PC-3 (cell line): ENCODE measurements around the gene CEP126. TPM values are rescaled to one million over a fixed set of nuclear protein-coding genes. Genes with fewer than 3 reads are reported as not detected.

ENCODE experiments used
- ATAC-seq: fragments of 200-7000 bp; cut with Tn5 transposase; 2 replicates; pipeline ENCODE4 v1.9.1; 2020; ENCODE audit warnings: mild to moderate bottlenecking, moderate library complexity
- BruUV-seq: library from RNA; stranded (reverse); fragments of 400-500 nt; replicated peaks from 2 replicates; lab custom pipeline; 2021; lab: Mats Ljungman, UMichigan
- CTCF ChIA-PET: fragments of 300-600 bp; sonication (Branson Sonifier 250); formaldehyde crosslinking; loops from one replicate; lab custom pipeline; 2022; ENCODE audit warnings: antibody characterized with exemption; lab: Charles Lee
- POLR2A ChIA-PET: fragments of 300-600 bp; sonication (Branson Sonifier 250); formaldehyde crosslinking; loops from one replicate; lab custom pipeline; 2022; ENCODE audit warnings: antibody characterized with exemption; ENCODE audit not compliant: unreplicated experiment; lab: Charles Lee
- DNase-seq: peaks from one replicate; pipeline ENCODE4 v3.0.0-alpha.2; 2015
- H2AFZ ChIP-seq: fragments of 300-600 bp; sonication (generic); 2 replicates; pipeline ENCODE4 v1.6.0; 2016; ENCODE audit warnings: antibody characterized with exemption, low read length
- H3F3A ChIP-seq: fragments of 300-600 bp; sonication (generic); one replicate; pipeline ENCODE4 v1.6.0; 2017; ENCODE audit warnings: antibody characterized with exemption, low read length, control low read depth, mild to moderate bottlenecking; ENCODE audit not compliant: unreplicated experiment
- H3K27ac ChIP-seq: fragments of 300-600 bp; sonication (generic); 2 replicates; pipeline ENCODE4 v1.5.1; 2016; ENCODE audit warnings: mild to moderate bottlenecking, low read length
- H3K27me3 ChIP-seq: fragments of 300-600 bp; sonication (generic); 2 replicates; pipeline ENCODE4 v1.6.1; 2016; ENCODE audit warnings: low read length, mixed read lengths
- H3K36me3 ChIP-seq: fragments of 300-600 bp; sonication (generic); 2 replicates; pipeline ENCODE4 v1.6.1; 2016; ENCODE audit warnings: low read depth, mixed run types, low read length, mixed read lengths
- H3K4me1 ChIP-seq: fragments of 300-600 bp; sonication (generic); 2 replicates; pipeline ENCODE4 v1.5.1; 2016; ENCODE audit warnings: low read length; ENCODE audit not compliant: insufficient read depth
- H3K4me2 ChIP-seq: fragments of 300-600 bp; sonication (generic); 2 replicates; pipeline ENCODE4 v1.6.0; 2016; ENCODE audit warnings: low read length
- H3K4me3 ChIP-seq: fragments of 300-600 bp; sonication (generic); 2 replicates; pipeline ENCODE4 v1.5.1; 2016; ENCODE audit warnings: mild to moderate bottlenecking, low read length, mixed read lengths
- H3K79me2 ChIP-seq: fragments of 300-600 bp; sonication (generic); 2 replicates; pipeline ENCODE4 v1.6.1; 2017; ENCODE audit warnings: low read length, mixed read lengths
- H3K9ac ChIP-seq: fragments of 300-600 bp; sonication (generic); 2 replicates; pipeline ENCODE4 v1.6.0; 2016; ENCODE audit warnings: mild to moderate bottlenecking, low read length
- H3K9me2 ChIP-seq: fragments of 300-600 bp; sonication (generic); replicated peaks from 2 replicates; pipeline ENCODE4 v1.6.1; 2016; ENCODE audit warnings: mixed run types, low read length, mixed read lengths
- H3K9me3 ChIP-seq: fragments of 300-600 bp; sonication (generic); 2 replicates; pipeline ENCODE4 v1.6.1; 2016; ENCODE audit warnings: low read length, mixed read lengths
- H4K20me1 ChIP-seq: fragments of 300-600 bp; sonication (generic); 2 replicates; pipeline ENCODE4 v1.6.1; 2016; ENCODE audit warnings: low read length, mixed read lengths
- CTCF ChIP-seq: fragments of 300-600 bp; sonication (generic); conservative IDR thresholded peaks from 2 replicates; pipeline ENCODE4 v1.5.1; 2017; ENCODE audit warnings: antibody characterized with exemption, low read depth, mild to moderate bottlenecking, low read length
- EZH2 ChIP-seq: fragments of 300-600 bp; sonication (generic); IDR thresholded peaks from one replicate; pipeline ENCODE4 v1.6.1; 2017; ENCODE audit warnings: antibody characterized with exemption, mild to moderate bottlenecking, low read length; ENCODE audit not compliant: unreplicated experiment
- EZH2phosphoT487 ChIP-seq: fragments of 300-600 bp; sonication (generic); IDR thresholded peaks from 2 replicates; pipeline ENCODE4 v1.6.1; 2018; ENCODE audit warnings: mild to moderate bottlenecking, antibody characterized with exemption, low read length, borderline replicate concordance
- intact Hi-C: fragments of 100-400 bp; cut with micrococcal nuclease; formaldehyde crosslinking; loops from 2 replicates; pipeline ENCODE4 v1.9.0; 2023
- total RNA-seq: library from RNA; depleted of rRNA; stranded (reverse); fragments of >200 nt; gene quantifications from 2 replicates; pipeline ENCODE4 v1.2.3, GENCODE V29; 2014

Gene CEP126
- total RNA-seq, 1 experiment from 2014 or later: 2.5 TPM

- Histone ChIP-seq H3K9me3 (no peaks in the 10 kb centered on the region), H3F3A (no peaks in the 10 kb centered on the region), H3K36me3 (no peaks in the 10 kb centered on the region), H3K27ac (no peak overlapping the region), H3K9ac (no peak overlapping the region), H4K20me1 (no peaks in the 10 kb centered on the region), H3K79me2 (no peaks in the 10 kb centered on the region), H3K27me3 (no peaks in the 10 kb centered on the region), H3K9me2 (no peaks in the 10 kb centered on the region), H2AFZ (0 out of 2 replicates have a peak overlapping the region, but pooled peaks have one; percentile 4), H3K4me1 (0 out of 2 replicates have a peak, but pooled peaks cover 5% of the 10 kb centered on the region), H3K4me3 (no peak overlapping the region), H3K4me2 (no peak overlapping the region)
- DNase-seq: no peak
- CTCF ChIA-PET: interaction anchor here (0.5 to 1.3 kb wide), 5 partner anchors 33 to 519 kb away, joined by 3 to 16 read pairs (median 6); no protein-coding TSS in a partner anchor
- no TSS peak for BruUV-seq
- TF ChIP-seq CTCF (no peak), EZH2phosphoT487 (no peak), EZH2 (no peak)
- intact Hi-C loops: loop anchor here (1.0 to 5.0 kb wide), 5 partner anchors 32 to 122 kb away; partner anchors contain the start of gene CEP126
- ATAC-seq: no peak
- POLR2A ChIA-PET: interaction anchor here (0.6 kb wide), 3 partner anchors 31 to 1576 kb away, joined by 3 to 4 read pairs (median 3); no protein-coding TSS in a partner anchor
Measured at GRCh38 chr11:101974771-101975170, 60.0 kb downstream of the CEP126 start.

DNA sequence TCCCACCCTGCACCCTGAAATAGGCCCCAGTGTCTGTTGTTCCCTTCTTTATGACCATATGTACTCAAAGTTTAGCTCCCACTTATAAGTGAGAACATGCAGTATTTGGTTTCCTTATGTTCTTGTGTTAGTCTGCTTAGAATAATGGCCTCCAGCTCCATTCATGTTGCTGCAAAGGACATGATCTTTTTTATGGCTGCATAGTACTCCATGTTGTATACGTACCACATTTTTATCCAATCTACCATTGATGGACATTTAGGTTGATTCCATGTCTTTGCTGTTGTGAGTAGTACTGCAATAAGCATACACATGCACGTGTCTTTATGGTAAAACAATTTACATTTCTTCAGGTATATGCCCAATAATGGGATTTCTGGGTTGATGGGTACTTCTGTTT, 60.9 kb downstream of the CEP126 start:
- no peak overlapping the region for H3K4me2 ChIP-seq
- no peaks in the 10 kb centered on the region for H3K27me3 ChIP-seq
- no TSS peak for BruUV-seq
- H3K4me1 ChIP-seq: 0 out of 2 replicates have a peak, but pooled peaks cover 5% of the 10 kb centered on the region
- ATAC-seq: no peak
- H3K27ac ChIP-seq: no peak overlapping the region
- TF ChIP-seq CTCF: no peak
- no peak for TF ChIP-seq EZH2
- TF ChIP-seq EZH2phosphoT487: no peak
- no peaks in the 10 kb centered on the region for H3K9me2 ChIP-seq
- H3K79me2 ChIP-seq: no peaks in the 10 kb centered on the region
- CTCF ChIA-PET: no interaction called here
- H3K36me3 ChIP-seq: no peaks in the 10 kb centered on the region
- no peak overlapping the region for H3K9ac ChIP-seq
- no peak overlapping the region for H3K4me3 ChIP-seq
- DNase-seq: no peak
- H2AFZ ChIP-seq: no peak overlapping the region
- H3F3A ChIP-seq: no peaks in the 10 kb centered on the region
- intact Hi-C loops: loop anchor here (2.0 kb wide), 3 partner anchors 31 to 123 kb away; partner anchors contain the start of gene CEP126
- POLR2A ChIA-PET: no interaction called here
- H4K20me1 ChIP-seq: no peaks in the 10 kb centered on the region
- H3K9me3 ChIP-seq: no peaks in the 10 kb centered on the region

DNA sequence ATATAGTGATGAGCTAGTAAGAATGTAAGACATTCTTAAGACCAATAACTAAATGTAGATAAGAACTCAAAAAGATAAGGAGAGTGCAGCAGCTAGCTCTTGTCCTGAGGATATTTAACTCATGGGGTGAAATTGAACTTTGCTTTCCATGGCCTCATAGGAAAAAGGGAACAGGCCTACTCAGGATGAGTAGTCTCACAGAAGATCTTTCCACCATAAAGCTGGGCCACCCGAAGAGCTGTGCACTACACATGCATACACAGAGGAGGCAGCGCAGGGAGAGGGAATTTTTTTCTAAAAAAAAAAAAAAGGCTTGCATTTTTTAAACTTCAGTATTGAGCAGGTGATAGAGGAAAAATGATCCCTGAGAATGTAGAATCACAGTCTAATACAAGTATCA, 72.6 kb downstream of the CEP126 start:
- no TSS peak for BruUV-seq
- no peak overlapping the region for H3K9ac ChIP-seq
- ATAC-seq: no peak
- H2AFZ ChIP-seq: no peak overlapping the region
- H3K9me3 ChIP-seq: no peaks in the 10 kb centered on the region
- DNase-seq: no peak
- ChIA-PET POLR2A (no interaction called here), CTCF (interaction anchor here (0.7 kb wide), 1 partner anchor 265 kb away, joined by 4 read pairs; no protein-coding TSS in a partner anchor)
- no peaks in the 10 kb centered on the region for H4K20me1 ChIP-seq
- TF ChIP-seq CTCF: peak; percentile 19; the same call in 1 of the 2 replicates
- TF ChIP-seq EZH2: no peak
- no peak for TF ChIP-seq EZH2phosphoT487
- H3K4me2 ChIP-seq: no peak overlapping the region
- no peaks in the 10 kb centered on the region for H3K27me3 ChIP-seq
- H3K79me2 ChIP-seq: no peaks in the 10 kb centered on the region
- H3K4me1 ChIP-seq: no peaks in the 10 kb centered on the region
- no peaks in the 10 kb centered on the region for H3K36me3 ChIP-seq
- intact Hi-C loops: no loop called here
- no peaks in the 10 kb centered on the region for H3K9me2 ChIP-seq
- H3F3A ChIP-seq: no peaks in the 10 kb centered on the region
- H3K4me3 ChIP-seq: no peak overlapping the region
- no peak overlapping the region for H3K27ac ChIP-seq
